VCaP (cell line): Measurements from ENCODE around the gene LCA5L.
A peak's percentile ranks its signal among the peaks of the same experiment; 100 is the strongest.

ENCODE experiments used
- H3K27ac ChIP-seq: fragments of 450-650 bp; 2 replicates; pipeline ENCODE4 v1.5.1; 2017
- CTCF ChIP-seq: fragments of 450-650 bp; conservative IDR thresholded peaks from 2 replicates; pipeline ENCODE4 v1.5.1; 2017; ENCODE audit warnings: mild to moderate bottlenecking, moderate library complexity

LCA5L gene

GRCh38 chr21:39463308-39463707, 17.7 kb upstream of the LCA5L start:
- no peak for TF ChIP-seq CTCF
- H3K27ac ChIP-seq: no peak overlapping the region

GRCh38 chr21:39461419-39461818, 15.8 kb upstream of the LCA5L start:
- H3K27ac ChIP-seq: no peak overlapping the region
- TF ChIP-seq CTCF: no peak

- peak; percentile 52 for TF ChIP-seq CTCF
- no peak overlapping the region for H3K27ac ChIP-seq
Observed at GRCh38 chr21:39456665-39457064, 11.1 kb upstream of the LCA5L start.

- no peak for TF ChIP-seq CTCF
- no peak overlapping the region for H3K27ac ChIP-seq
Observed at GRCh38 chr21:39454949-39455668, 9.5 kb upstream of the LCA5L start.

GRCh38 chr21:39453571-39454179, 8.1 kb upstream of the LCA5L start:
- H3K27ac ChIP-seq: no peak overlapping the region
- no peak for TF ChIP-seq CTCF

- TF ChIP-seq CTCF: no peak
- no peak overlapping the region for H3K27ac ChIP-seq
Observed at GRCh38 chr21:39452970-39453342, 7.4 kb upstream of the LCA5L start.

GRCh38 chr21:39452207-39452969, 6.8 kb upstream of the LCA5L start:
- H3K27ac ChIP-seq: no peak overlapping the region; the same call in 1 of the 2 replicates
- TF ChIP-seq CTCF: no peak
